CD14-positive monocyte (primary cell): ENCODE results near the gene TJAP1. TPM values are rescaled to one million over a fixed set of nuclear protein-coding genes. Genes with fewer than 3 reads are reported as not detected.

Experiments used
- DNase-seq, 3 donors: peaks; one replicate each; pipeline ENCODE4 v3.0.0-alpha.2; 2011 to 2022
- H2AFZ ChIP-seq: 2 replicates; pipeline ENCODE4 v1.6.0; 2012; ENCODE audit warnings: mild to moderate bottlenecking, low read depth, low read length, inconsistent platforms; ENCODE audit not compliant: insufficient read depth, poor library complexity, severe bottlenecking
- H3K27ac ChIP-seq, 2 donors: 1 replicate in 1 of 2; 2 replicates in 1 of 2; pipeline ENCODE4 v1.5.1; 2012 to 2013; ENCODE audit warnings: low read length in 2 of 2, control low read depth in 1 of 2, inconsistent platforms in 1 of 2, low read depth in 1 of 2, mild to moderate bottlenecking in 1 of 2
- H3K27me3 ChIP-seq, 2 donors: one replicate each; pipeline versions ENCODE4 v1.6.0 to v1.6.1; 2011 to 2013; ENCODE audit warnings: low read length in 2 of 2; ENCODE audit not compliant: control insufficient read depth in 2 of 2, insufficient read depth in 2 of 2
- H3K36me3 ChIP-seq, 2 donors: replicated peaks in 1 of 2; 1 replicate in 1 of 2; 2 replicates in 1 of 2; pipeline versions ENCODE4 v1.5.1 to v1.6.1; 2012 to 2013; ENCODE audit warnings: low read length in 2 of 2, control low read depth in 1 of 2, inconsistent platforms in 1 of 2, mild to moderate bottlenecking in 1 of 2; ENCODE audit not compliant: insufficient read depth in 2 of 2, control insufficient read depth in 1 of 2
- H3K4me1 ChIP-seq, 2 donors: 1 replicate in 1 of 2; 2 replicates in 1 of 2; pipeline versions ENCODE4 v1.5.1 to v1.6.1; 2012 to 2013; ENCODE audit warnings: low read length in 2 of 2, control low read depth in 1 of 2, inconsistent platforms in 1 of 2, mild to moderate bottlenecking in 1 of 2, moderate library complexity in 1 of 2; ENCODE audit not compliant: insufficient read depth in 2 of 2, control insufficient read depth in 1 of 2
- H3K4me2 ChIP-seq: replicated peaks from 2 replicates; pipeline ENCODE3; 2012; ENCODE audit warnings: low read length, moderate library complexity, mild to moderate bottlenecking; ENCODE audit not compliant: poor library complexity, severe bottlenecking; ENCODE audit errors: extremely low read depth
- H3K4me3 ChIP-seq, 3 experiments: fragments of 200-600 bp in 1 of 3; sonication (generic) in 1 of 3; replicated peaks in 1 of 3; 1 replicate in 2 of 3; 2 replicates in 1 of 3; pipeline ENCODE4 v1.5.1; 2011 to 2013; ENCODE audit warnings: low read length in 3 of 3, mild to moderate bottlenecking in 3 of 3, control low read depth in 2 of 3, low read depth in 2 of 3, inconsistent platforms in 1 of 3, moderate library complexity in 1 of 3
- H3K79me2 ChIP-seq: 2 replicates; pipeline ENCODE4 v1.6.0; 2012; ENCODE audit warnings: mild to moderate bottlenecking, control low read depth, inconsistent platforms, low read length, moderate library complexity; ENCODE audit not compliant: insufficient read depth
- H3K9ac ChIP-seq: 2 replicates; pipeline ENCODE4 v1.6.0; 2017; ENCODE audit warnings: low read length, mild to moderate bottlenecking; ENCODE audit not compliant: insufficient read depth, poor library complexity, severe bottlenecking
- H3K9me3 ChIP-seq, 2 donors: replicated peaks in 1 of 2; 1 replicate in 1 of 2; 2 replicates in 1 of 2; pipeline versions ENCODE4 v1.5.1 to v1.6.1; 2012 to 2013; ENCODE audit warnings: low read length in 2 of 2, control low read depth in 1 of 2; ENCODE audit not compliant: control insufficient read depth in 1 of 2, insufficient read depth in 1 of 2
- H4K20me1 ChIP-seq: 2 replicates; pipeline ENCODE4 v1.6.0; 2012; ENCODE audit warnings: mild to moderate bottlenecking, low read length, control low read depth, moderate library complexity; ENCODE audit not compliant: insufficient read depth
- H3K27ac Mint-ChIP-seq, 7 donors: one replicate each; pipeline ENCODE4 v1.8.0; 2020; ENCODE audit warnings: mild to moderate bottlenecking in 7 of 7, mixed read lengths in 7 of 7, moderate library complexity in 6 of 7, inconsistent platforms in 2 of 7
- H3K27me3 Mint-ChIP-seq, 3 donors: one replicate each; pipeline ENCODE4 v1.8.0; 2021 to 2022; ENCODE audit warnings: low read depth in 3 of 3, mild to moderate bottlenecking in 3 of 3, mixed read lengths in 3 of 3, moderate library complexity in 3 of 3, inconsistent platforms in 1 of 3
- H3K36me3 Mint-ChIP-seq, 2 donors: one replicate each; pipeline ENCODE4 v1.8.0; 2020; ENCODE audit warnings: mixed read lengths in 2 of 2, inconsistent platforms in 1 of 2, mild to moderate bottlenecking in 1 of 2
- H3K4me1 Mint-ChIP-seq: one replicate; pipeline ENCODE4 v1.8.0; 2020; ENCODE audit warnings: mild to moderate bottlenecking, mixed read lengths
- H3K4me3 Mint-ChIP-seq, 2 donors: one replicate each; pipeline ENCODE4 v1.8.0; 2020; ENCODE audit warnings: mild to moderate bottlenecking in 2 of 2, mixed read lengths in 2 of 2, moderate library complexity in 1 of 2
- H3K9me3 Mint-ChIP-seq, 7 donors: one replicate each; pipeline ENCODE4 v1.8.0; 2020 to 2022; ENCODE audit warnings: mixed read lengths in 7 of 7, mild to moderate bottlenecking in 6 of 7, moderate library complexity in 6 of 7, inconsistent platforms in 2 of 7
- CTCF ChIP-seq: fragments of 200-600 bp; IDR thresholded peaks from one replicate; pipeline ENCODE4 v1.8.0; 2022; ENCODE audit warnings: antibody characterized with exemption, mild to moderate bottlenecking
- WGBS: methylation state at CpG from one replicate; pipeline ENCODE4 v1.1.5; 2013; ENCODE audit warnings: missing lambda C conversion rate; ENCODE audit not compliant: insufficient coverage; 5-methylcytosine and 5-hydroxymethylcytosine counted together
- intact Hi-C, 2 donors: fragments of 100-400 bp; cut with micrococcal nuclease; formaldehyde crosslinking; loops; one replicate each; pipeline versions ENCODE4 v1.15.0 to v1.15.1; 2023
- polyA plus RNA-seq, 3 donors: library from polyadenylated mRNA; depleted of rRNA in 1 of 3; unstranded in 2 of 3; stranded (reverse) in 1 of 3; fragments of 300-500 nt in 2 of 3; fragments of >200 nt in 1 of 3; fragmentation: Illumina TruSeq in 2 of 3; gene quantifications; 1 replicate in 2 of 3; 2 replicates in 1 of 3; pipeline ENCODE4 v1.2.3, GENCODE V29; 2012 to 2021

TJAP1 gene
- polyA plus RNA-seq, 3 donors, result 3.2 to 43.4 (median 3.2) TPM

- H3K36me3 ChIP-seq, result peaks cover 82 to 94% of the 10 kb centered on the region in 2 donors
- H4K20me1 ChIP-seq, result no peaks in the 10 kb centered on the region
- H3K79me2 ChIP-seq, result no peaks in the 10 kb centered on the region
- no peak overlapping the region for H3K4me3 Mint-ChIP-seq
- H3K36me3 Mint-ChIP-seq, result peaks cover 89 to 95% of the 10 kb centered on the region in 2 donors
- H3K4me2 ChIP-seq, result no peak overlapping the region
- no peak overlapping the region for H2AFZ ChIP-seq
- H3K9me3 Mint-ChIP-seq, result no peaks in the 10 kb centered on the region
- H3K27ac ChIP-seq, result no peak overlapping the region
- peak overlapping the region in 2 of 7 donors; percentile 2 to 21 for H3K27ac Mint-ChIP-seq
- no peaks in the 10 kb centered on the region for H3K4me1 ChIP-seq
- H3K4me1 Mint-ChIP-seq, result peaks cover 2% of the 10 kb centered on the region
- 100% methylated on average over 2 of the region's 4 CpGs for WGBS
- no peak for DNase-seq
- intact Hi-C loops, result no loop called here
- H3K9ac ChIP-seq, result no peak overlapping the region
- H3K27me3 Mint-ChIP-seq, result peaks cover 0 to 4% (median 0%) of the 10 kb centered on the region in 3 donors
- no peaks in the 10 kb centered on the region for H3K27me3 ChIP-seq
- no peak for TF ChIP-seq CTCF
- no peaks in the 10 kb centered on the region for H3K9me3 ChIP-seq
- H3K4me3 ChIP-seq, result no peak overlapping the region
Measured at GRCh38 chr6:43448916-43449315, 28.5 kb upstream of the TJAP1 start.

- Histone ChIP-seq H2AFZ (no peak overlapping the region), H3K4me2 (no peak overlapping the region), H3K9me3 (no peaks in the 10 kb centered on the region), H3K79me2 (no peaks in the 10 kb centered on the region), H3K27me3 (peaks cover 2 to 11% of the 10 kb centered on the region in 2 donors), H3K4me3 (no peak overlapping the region), H3K27ac (no peak overlapping the region), H4K20me1 (no peaks in the 10 kb centered on the region), H3K9ac (no peak overlapping the region), H3K36me3 (peaks cover 64 to 76% of the 10 kb centered on the region in 2 donors), H3K4me1 (peaks cover 8 to 15% of the 10 kb centered on the region in 2 donors)
- Mint-ChIP-seq H3K4me1 (peaks cover 9% of the 10 kb centered on the region), H3K27ac (no peak overlapping the region), H3K27me3 (peaks cover 12 to 18% (median 15%) of the 10 kb centered on the region in 3 donors), H3K36me3 (peaks cover 76 to 84% of the 10 kb centered on the region in 2 donors), H3K4me3 (no peak overlapping the region), H3K9me3 (peaks cover 0 to 8% (median 0%) of the 10 kb centered on the region in 7 donors)
- 92% methylated on average over 10 of the region's 13 CpGs for WGBS
- intact Hi-C loops, result no loop called here
- TF ChIP-seq CTCF, result no peak
- DNase-seq, result no peak
Measured at GRCh38 chr6:43450699-43451131, 26.7 kb upstream of the TJAP1 start.
